ENCODE results near the gene SERPINE3.

SERPINE3 gene

GRCh38 chr13:51339354-51339753 is at the start of gene SERPINE3:
Gene SERPINE3 (plus strand): TSS chr13:51339691. CDS start chr13:51341092, 1,401 bp downstream.
- DNase-seq (ENCODE audit: low read depth), result no peak

GRCh38 chr13:51291341-51291740 is 48.1 kb upstream of the SERPINE3 start:
- DNase-seq (ENCODE audit: low read depth), result no peak

GRCh38 chr13:51292000-51292565 is 47.4 kb upstream of the SERPINE3 start:
- DNase-seq (ENCODE audit: low read depth), result no peak

GRCh38 chr13:51297556-51297955 is 41.9 kb upstream of the SERPINE3 start:
- DNase-seq (ENCODE audit: low read depth), result no peak

GRCh38 chr13:51298812-51299211 is 40.7 kb upstream of the SERPINE3 start:
- peak; percentile 19 for DNase-seq (ENCODE audit: low read depth)

- no peak for DNase-seq (ENCODE audit: low read depth)
Observed at GRCh38 chr13:51303063-51303552, 36.4 kb upstream of the SERPINE3 start.

GRCh38 chr13:51303882-51304281 is 35.6 kb upstream of the SERPINE3 start:
- no peak for DNase-seq (ENCODE audit: low read depth)

- no peak for DNase-seq (ENCODE audit: low read depth)
Observed at GRCh38 chr13:51305271-51305967, 34.1 kb upstream of the SERPINE3 start.

- DNase-seq (ENCODE audit: low read depth), result no peak
Observed at GRCh38 chr13:51308781-51309180, 30.7 kb upstream of the SERPINE3 start.

- DNase-seq (ENCODE audit: low read depth), result no peak
Observed at GRCh38 chr13:51311231-51311630, 28.3 kb upstream of the SERPINE3 start.

- DNase-seq (ENCODE audit: low read depth), result no peak
Observed at GRCh38 chr13:51311957-51312520, 27.5 kb upstream of the SERPINE3 start.

GRCh38 chr13:51313619-51314018 is 25.9 kb upstream of the SERPINE3 start:
- no peak for DNase-seq (ENCODE audit: low read depth)

GRCh38 chr13:51317262-51317661 is 22.2 kb upstream of the SERPINE3 start:
- DNase-seq (ENCODE audit: low read depth), result no peak

- DNase-seq (ENCODE audit: low read depth), result no peak
Observed at GRCh38 chr13:51318015-51318414, 21.5 kb upstream of the SERPINE3 start.

- no peak for DNase-seq (ENCODE audit: low read depth)
Observed at GRCh38 chr13:51318876-51319275, 20.6 kb upstream of the SERPINE3 start.

- no peak for DNase-seq (ENCODE audit: low read depth)
Observed at GRCh38 chr13:51321836-51322235, 17.7 kb upstream of the SERPINE3 start.

GRCh38 chr13:51322826-51323225 is 16.7 kb upstream of the SERPINE3 start:
- DNase-seq (ENCODE audit: low read depth), result no peak

GRCh38 chr13:51323824-51324511 is 15.5 kb upstream of the SERPINE3 start:
- DNase-seq (ENCODE audit: low read depth), result no peak

- no peak for DNase-seq (ENCODE audit: low read depth)
Observed at GRCh38 chr13:51324714-51325420, 14.6 kb upstream of the SERPINE3 start.

- no peak for DNase-seq (ENCODE audit: low read depth)
Observed at GRCh38 chr13:51325837-51326236, 13.7 kb upstream of the SERPINE3 start.

GRCh38 chr13:51326777-51327176 is 12.7 kb upstream of the SERPINE3 start:
- no peak for DNase-seq (ENCODE audit: low read depth)

GRCh38 chr13:51327961-51328360 is 11.5 kb upstream of the SERPINE3 start:
- no peak for DNase-seq (ENCODE audit: low read depth)
